ENCODE results near the gene MED12.

MED12 gene

GRCh38 chrX:71107762-71108360 is 10.5 kb upstream of the MED12 start:
- no peak for DNase-seq

DNA sequence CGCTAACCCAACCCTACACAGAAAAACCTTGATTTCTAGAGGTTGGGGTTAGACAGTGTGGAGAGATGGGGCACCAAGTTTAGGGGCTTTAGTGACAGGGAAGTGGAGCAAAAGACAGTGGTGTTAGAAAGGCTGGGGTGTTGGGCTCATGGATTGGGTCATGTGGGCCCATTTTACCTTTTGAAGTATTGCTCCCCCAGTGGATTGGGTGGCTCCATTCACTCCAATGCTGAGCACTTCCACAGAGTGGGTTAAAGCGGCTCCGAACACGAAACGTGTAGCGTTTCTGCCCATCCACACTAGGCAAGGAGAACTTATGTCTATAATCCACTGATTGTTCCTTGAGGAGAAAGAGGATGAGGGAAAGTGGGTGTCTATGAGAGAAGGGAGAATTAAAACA is 9.3 kb upstream of the MED12 start:
- DNase-seq = no peak

DNA sequence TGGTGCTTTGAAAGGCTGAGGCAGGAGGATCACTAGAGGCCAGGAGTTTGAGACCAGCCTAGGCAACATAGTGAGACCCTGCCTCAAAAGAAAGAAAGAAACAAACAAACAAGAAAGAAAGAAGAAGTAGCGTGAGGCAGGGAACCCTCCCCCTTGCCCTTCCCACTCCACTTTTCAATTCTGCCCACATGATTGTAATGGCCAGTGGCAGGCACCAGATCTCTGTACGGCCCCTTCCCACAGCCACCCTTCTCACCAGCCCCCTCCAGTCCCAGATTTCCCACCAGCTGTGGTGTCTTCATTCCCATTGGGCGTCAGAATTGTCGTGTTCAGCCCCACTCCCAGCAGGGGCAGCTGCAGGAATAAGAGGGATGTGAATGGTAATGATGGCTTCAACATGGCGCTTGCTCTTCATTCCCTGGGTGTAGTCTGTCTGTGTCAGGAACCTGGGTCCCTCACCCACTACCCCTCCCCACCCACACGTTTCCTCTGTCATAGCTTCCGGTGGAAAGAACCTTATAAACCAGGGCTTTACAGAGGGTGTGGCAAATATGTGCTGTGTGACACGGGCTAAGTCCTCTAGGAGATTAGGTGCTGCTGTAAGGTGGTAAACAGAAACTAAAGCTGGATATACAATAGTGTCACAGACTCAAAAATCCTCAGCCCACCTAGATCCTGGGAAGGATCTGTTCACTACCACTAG is 7.1 kb upstream of the MED12 start, which contains the start of gene IL2RG:
Gene IL2RG (minus strand): TSS at position 437 of the 703 bp plus-strand sequence. CDS start 38 bp downstream, at position 399.
- DNase-seq = no peak

DNA sequence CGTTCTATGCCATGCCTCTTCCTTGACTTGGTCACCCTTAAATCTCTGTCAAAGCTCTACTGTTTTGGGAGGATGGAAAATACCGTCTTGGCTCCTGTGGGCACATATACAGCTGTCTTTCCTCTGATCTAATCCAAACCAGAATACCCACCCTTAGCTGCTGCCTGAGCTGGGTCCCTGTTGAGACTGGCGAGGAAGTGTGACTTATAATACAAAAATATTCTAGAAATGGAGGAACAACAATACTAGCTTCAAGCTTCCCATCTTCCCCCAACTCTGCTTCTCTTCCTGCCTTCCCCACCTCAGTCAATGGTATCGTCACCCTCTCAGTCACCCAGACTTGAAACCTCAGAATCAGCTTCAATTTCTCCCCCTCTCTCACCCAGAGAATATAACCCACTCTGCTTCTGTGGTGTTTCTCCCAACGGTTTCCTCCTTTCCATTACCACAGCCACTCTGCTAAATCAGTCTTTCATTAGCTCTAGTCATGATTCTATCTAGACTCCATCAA is 6.4 kb upstream of the MED12 start:
- DNase-seq = no peak

- DNase-seq = no peak
These were observed 1.0 kb upstream of the MED12 start for GRCh38 chrX:71117358-71117757.

GRCh38 chrX:71118985-71119535 is 664 bp downstream of the MED12 start:
- peak in 3 of 14 donors; percentile 5 to 31 (median 16) for DNase-seq

DNA sequence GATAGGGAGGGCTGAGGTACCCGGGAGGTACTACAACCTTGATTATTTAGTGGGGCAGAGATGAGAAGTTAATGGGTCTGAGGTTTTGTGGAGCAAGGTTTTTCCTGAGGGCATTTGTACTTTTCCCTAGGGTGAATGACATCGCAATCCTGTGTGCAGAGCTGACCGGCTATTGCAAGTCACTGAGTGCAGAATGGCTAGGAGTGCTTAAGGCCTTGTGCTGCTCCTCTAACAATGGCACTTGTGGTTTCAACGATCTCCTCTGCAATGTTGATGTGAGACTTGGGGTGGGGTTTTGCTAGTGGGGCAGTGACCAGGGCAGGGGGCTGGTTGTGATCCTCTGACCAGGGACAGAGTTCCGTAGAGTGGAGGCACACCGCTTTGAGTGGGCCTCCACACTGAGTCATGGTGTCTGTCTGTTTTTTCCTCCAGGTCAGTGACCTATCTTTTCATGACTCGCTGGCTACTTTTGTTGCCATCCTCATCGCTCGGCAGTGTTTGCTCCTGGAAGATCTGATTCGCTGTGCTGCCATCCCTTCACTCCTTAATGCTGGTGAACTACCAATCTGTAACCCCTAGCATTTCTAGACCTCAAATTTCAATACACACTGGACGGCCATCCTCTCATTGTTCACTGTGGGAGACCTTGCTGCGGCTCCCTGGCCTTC is 9.9 kb downstream of the MED12 start:
- DNase-seq = no peak

GRCh38 chrX:71128915-71129765 is 10.7 kb downstream of the MED12 start:
- DNase-seq = peak in 9 of 14 donors; percentile 8 to 42 (median 25)

GRCh38 chrX:71131510-71131909 is 13.1 kb downstream of the MED12 start:
- DNase-seq = no peak

DNA sequence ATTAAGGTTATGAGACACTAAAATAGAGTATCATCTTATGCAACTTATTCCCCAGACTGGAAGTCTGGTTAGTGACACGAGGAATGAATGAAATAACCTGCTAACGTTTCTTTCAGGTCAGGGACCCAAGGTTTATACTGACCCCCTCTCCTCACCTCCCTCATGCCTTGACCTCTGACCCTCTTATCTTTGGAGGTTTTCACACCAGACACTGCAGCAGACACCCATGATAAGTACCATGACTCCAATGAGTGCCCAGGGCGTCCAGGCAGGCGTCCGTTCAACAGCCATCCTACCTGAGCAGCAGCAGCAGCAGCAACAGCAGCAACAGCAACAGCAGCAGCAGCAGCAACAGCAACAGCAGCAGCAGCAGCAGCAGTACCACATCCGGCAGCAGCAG is 22.0 kb downstream of the MED12 start:
- no peak for DNase-seq

DNA sequence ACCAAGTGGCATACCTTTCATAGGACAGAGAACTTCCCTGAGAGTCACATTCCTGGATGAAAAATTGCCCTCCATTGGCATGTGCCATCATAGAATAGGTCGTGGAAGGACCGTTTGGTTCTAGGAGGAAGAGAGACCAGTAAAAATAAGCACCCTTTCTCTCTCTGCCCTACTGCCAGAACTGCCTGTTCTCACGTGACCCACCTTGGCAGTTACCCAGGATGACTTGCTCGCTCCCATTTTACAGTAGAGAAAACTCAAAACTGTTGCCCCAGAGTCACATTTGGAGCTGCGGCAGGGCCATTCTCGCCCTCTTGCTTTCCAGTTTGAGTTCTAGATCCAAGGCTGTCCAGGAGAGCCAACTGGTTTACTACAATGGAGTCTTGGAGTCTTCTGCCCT is 25.1 kb downstream of the MED12 start:
- peak in 8 of 14 donors; percentile 2 to 37 (median 23) for DNase-seq

GRCh38 chrX:71144651-71145050 is 26.3 kb downstream of the MED12 start, which contains the start of gene NLGN3:
TSS of gene NLGN3 (plus strand) at chrX:71144841. CDS start at chrX:71147750, 2,909 bp downstream.
- DNase-seq = peak in 8 of 14 donors; percentile 6 to 48 (median 26)

DNA sequence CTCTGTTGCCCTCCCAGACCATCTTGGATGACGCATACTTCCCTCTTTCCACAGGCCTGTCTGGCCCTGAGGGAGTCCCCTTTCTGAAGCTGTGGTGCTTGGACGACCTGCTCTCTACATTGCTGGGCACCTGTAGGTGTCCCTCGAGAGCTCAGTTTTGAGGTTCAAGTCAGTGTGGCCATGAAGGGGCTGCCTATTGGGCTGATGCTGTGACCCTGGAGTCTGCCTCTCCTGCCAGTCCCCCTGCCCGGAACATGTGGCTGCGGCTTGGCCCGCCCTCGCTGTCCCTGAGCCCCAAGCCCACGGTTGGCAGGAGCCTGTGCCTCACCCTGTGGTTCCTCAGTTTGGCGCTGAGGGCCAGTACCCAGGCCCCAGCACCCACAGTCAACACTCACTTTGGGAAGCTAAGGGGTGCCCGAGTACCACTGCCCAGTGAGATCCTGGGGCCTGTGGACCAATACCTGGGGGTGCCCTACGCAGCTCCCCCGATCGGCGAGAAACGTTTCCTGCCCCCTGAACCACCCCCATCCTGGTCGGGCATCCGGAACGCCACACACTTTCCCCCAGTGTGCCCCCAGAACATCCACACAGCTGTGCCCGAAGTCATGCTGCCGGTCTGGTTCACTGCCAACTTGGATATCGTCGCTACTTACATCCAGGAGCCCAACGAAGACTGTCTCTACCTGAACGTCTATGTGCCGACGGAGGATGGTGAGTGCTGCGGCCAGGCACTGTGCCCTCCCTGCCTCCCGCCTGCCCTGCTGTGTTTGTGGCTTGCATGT is 29.3 kb downstream of the MED12 start:
- DNase-seq = peak in 5 of 14 donors; percentile 2 to 45 (median 17)

GRCh38 chrX:71148278-71148663 is 29.9 kb downstream of the MED12 start:
- DNase-seq = no peak

- DNase-seq = no peak
These were observed 33.0 kb downstream of the MED12 start for GRCh38 chrX:71151366-71151765.

GRCh38 chrX:71154196-71154595 is 35.8 kb downstream of the MED12 start:
- no peak for DNase-seq

GRCh38 chrX:71154641-71155040 is 36.2 kb downstream of the MED12 start:
- DNase-seq = no peak

- no peak for DNase-seq
These were observed 40.2 kb downstream of the MED12 start for GRCh38 chrX:71158603-71159002.

DNA sequence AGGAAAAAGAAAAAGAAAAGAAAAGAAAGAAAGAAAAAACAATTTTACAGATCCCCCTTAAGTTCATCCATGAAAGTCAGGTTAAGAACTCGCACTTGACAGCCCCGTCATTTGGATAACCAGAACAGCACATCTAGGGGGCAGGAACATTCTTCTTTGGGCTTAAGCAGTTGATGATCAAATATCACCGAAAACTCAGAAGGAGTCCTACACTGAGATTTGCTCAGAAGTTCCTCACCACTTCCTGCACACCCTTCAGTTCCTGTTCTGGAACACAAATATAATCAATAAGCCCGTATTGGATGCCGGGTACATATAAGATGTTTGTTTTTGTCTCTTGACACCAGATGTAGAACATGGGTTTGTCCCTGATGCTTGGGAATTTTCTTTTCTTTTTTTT is 40.9 kb downstream of the MED12 start:
- no peak for DNase-seq

GRCh38 chrX:71160475-71160874 is 42.1 kb downstream of the MED12 start:
- DNase-seq = no peak

GRCh38 chrX:71162981-71163380 is 44.6 kb downstream of the MED12 start:
- peak in 1 of 14 donors; percentile 4 for DNase-seq

All from C1 segment of cervical spinal cord (tissue), 14 donors.